ENCODE results near the gene PARD3B.

PARD3B gene

DNA sequence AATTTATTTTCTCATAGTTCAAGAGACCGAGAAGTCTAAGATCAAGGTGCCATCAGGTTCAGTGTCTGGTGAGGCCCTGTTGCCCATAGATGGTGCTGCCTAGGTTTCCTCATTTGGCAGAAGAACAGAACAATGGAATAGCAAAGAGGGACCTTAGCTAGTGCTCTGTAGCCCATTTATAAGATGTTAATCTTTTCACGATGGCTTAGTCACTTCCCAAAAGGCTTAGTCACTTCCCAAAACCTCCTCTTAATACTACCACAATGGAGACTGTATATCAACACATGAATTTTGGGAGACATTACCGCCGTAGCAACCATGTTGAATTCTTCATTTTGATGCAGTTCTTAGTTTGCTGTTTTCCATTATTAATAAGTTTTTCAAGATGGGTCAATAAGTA, 890.7 kb downstream of the PARD3B start:
- no peak for DNase-seq (ENCODE audit: low read depth in 1 of 2, low spot score in 1 of 2)

DNA sequence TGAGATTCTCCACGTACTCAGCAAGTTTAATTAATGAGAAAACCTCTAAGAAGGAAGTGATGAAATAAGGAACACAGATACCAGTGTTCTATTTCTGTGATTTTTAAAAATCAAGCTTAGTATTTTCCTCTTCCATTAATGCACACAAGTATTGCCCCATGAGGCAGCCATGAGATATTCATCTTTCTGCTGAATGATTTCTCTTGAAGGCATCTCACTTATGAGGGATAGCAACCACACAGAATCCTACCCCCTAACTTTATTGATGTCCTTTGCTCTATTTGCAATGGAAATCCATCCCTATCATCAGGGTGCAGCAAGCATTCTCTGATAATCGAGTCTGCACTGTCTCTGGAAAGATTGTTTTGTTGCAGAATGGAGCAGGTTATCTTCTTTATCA, 893.0 kb downstream of the PARD3B start:
- DNase-seq (ENCODE audit: low read depth in 1 of 2, low spot score in 1 of 2), result no peak

DNA sequence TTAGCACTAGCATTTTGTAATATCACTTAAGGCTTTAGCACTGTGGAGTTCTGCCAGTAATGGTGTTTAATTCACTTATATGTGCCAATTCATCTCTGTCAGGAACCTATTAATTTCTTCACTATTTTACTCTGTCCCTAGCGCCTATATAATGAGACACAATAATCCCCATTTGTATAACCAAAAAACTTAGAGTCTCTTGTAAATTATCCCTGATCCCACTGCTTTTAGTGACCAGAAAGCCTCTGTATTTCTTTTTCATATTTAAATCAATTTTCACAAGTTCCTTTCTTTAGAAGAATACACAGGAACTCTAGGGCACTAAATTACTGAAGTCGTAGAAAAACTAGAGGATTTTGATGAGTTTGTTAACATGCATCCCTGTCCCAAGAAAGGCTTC, 894.3 kb downstream of the PARD3B start:
- DNase-seq (ENCODE audit: low read depth in 1 of 2, low spot score in 1 of 2), result no peak

DNA sequence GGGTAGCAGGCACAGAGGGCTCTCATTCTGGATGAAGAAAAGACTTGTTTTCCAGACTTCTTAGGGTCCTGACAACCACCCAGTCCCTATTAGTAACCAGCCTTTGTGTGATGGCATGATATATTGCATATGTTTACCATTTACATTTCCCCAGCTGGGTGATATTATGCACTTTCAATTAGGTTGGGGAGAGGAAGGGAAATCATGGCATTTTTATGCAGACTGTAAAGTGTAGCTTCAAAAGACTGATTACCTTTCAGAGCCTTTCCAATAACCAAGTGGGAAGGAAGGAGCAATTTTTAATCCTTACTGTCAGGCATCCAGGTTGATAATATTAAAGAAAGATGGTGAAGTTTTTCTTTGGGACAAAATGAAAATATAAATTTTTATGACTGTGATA, 896.2 kb downstream of the PARD3B start:
- DNase-seq (ENCODE audit: low read depth in 1 of 2, low spot score in 1 of 2), result no peak

DNA sequence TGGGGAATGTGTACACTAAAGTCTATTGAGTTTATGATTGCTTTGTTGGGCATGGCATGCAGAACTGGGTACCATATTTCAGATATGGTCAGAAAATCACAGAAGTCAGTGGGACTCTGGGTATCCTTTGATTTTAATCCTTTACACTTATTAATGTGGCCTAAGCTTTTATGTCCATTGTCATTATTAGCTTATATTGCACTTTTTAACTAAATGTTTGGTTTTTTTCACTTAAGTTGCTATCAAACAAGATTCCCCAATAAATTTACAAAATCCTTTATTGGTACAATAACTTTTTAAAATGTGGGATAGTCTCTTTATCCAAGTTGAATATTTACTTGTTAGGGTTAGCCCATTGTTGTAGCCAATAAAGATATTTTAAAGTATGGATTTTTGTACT, 902.9 kb downstream of the PARD3B start:
- no peak for DNase-seq (ENCODE audit: low read depth in 1 of 2, low spot score in 1 of 2)

DNA sequence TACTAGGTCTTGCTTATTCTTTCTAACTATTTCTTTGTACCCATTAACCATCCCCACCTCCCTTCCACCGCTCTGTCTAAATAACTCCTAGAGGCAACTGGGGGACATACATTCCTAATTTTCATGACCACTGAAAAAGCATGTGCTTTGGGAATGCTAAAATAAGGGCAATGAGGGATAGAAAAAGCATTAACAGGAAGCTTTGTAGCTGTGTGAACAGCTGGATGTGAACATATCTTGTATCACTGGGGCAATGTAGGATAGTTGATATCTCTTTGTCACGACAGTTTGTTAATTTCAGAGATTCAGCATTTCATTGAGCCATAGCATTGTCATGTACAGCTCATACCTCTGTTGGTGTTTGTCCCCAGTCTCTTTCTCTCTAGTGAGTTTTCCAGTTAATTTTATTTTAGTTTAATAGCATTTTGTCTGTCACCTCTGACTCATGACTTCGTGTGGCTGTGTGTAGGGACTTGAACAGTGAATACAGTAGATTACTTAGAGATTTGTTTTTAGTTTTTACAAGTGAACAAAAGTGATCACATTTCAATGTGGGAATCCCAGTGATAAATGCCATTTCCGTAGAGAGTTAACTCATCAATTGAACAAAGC, 906.7 kb downstream of the PARD3B start:
- no peak for DNase-seq (ENCODE audit: low read depth in 1 of 2, low spot score in 1 of 2)

DNA sequence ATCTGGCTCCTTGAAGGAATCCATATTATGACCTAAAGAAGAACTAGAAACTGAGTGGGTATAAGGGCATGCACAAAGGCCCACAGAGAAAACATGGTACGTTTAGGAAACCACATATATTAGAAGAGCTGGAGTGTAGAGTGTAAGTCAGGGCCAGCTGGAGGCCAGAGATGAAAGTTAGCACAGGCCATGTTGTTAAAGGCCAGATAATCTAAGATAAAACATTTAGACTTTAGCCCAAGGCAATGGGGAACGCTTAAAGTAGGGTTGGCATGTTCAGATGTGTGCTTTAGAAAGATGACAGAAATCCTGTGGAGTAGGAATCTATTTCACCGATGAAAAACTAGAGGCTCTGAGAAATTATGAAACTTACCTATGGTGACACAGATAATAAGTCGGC, 907.9 kb downstream of the PARD3B start:
- DNase-seq (ENCODE audit: low read depth in 1 of 2, low spot score in 1 of 2), result no peak

DNA sequence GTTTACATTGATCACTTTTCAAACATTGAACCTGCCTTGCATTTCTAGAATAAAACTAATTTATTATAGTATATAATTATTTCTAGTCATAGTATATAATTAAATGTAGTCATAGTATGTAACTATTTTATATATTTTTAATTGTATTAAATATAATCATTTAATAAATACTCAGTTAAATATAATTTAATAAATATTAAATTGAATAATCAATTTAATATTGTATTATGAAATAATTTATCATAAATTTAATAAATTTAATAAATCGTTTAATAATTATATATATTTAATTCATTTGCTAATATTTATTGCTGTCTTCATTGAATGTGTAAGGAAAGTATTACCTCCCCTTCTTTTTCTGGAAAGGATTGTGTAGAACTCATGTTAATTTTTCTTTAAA, 911.4 kb downstream of the PARD3B start:
- no peak for DNase-seq (ENCODE audit: low read depth in 1 of 2, low spot score in 1 of 2)

DNA sequence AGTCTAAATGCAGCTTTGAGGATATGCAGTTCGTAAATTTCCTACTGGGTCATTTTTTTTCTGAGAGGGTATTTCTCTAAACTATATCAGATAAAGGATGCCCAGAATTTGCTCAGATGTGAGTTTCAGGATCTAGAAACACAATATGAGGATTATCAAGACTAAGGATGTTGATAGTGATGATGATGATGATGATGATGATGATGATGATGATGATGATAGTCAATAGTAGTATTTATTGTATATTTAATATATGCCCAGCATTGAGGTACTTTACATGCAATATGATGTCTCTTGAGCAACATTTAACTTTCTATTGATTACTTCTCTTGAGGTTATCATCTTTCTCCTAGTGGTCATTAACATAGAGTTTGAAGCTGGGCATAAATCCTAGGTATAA, 914.9 kb downstream of the PARD3B start:
- no peak for DNase-seq (ENCODE audit: low read depth in 1 of 2, low spot score in 1 of 2)

DNA sequence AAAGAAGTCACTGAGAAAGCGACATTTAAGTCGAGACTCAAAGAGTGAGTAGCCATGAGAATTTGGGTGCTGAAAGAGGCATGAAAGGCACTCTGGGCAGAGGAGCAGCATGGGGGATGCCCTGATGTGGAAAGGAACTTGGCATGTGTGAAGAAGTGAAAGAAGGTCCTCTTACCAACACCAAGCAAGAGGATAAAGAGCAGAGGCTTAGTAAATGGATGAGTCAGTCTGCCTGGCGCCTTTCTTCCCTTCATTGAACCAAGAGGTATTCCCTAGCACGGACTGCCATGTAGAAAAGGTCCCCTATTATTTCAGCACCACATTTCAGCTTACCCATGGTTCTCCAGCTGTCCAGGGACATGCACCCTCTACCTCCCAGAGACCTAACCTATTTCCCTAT, 915.9 kb downstream of the PARD3B start:
- no peak for DNase-seq (ENCODE audit: low read depth in 1 of 2, low spot score in 1 of 2)

DNA sequence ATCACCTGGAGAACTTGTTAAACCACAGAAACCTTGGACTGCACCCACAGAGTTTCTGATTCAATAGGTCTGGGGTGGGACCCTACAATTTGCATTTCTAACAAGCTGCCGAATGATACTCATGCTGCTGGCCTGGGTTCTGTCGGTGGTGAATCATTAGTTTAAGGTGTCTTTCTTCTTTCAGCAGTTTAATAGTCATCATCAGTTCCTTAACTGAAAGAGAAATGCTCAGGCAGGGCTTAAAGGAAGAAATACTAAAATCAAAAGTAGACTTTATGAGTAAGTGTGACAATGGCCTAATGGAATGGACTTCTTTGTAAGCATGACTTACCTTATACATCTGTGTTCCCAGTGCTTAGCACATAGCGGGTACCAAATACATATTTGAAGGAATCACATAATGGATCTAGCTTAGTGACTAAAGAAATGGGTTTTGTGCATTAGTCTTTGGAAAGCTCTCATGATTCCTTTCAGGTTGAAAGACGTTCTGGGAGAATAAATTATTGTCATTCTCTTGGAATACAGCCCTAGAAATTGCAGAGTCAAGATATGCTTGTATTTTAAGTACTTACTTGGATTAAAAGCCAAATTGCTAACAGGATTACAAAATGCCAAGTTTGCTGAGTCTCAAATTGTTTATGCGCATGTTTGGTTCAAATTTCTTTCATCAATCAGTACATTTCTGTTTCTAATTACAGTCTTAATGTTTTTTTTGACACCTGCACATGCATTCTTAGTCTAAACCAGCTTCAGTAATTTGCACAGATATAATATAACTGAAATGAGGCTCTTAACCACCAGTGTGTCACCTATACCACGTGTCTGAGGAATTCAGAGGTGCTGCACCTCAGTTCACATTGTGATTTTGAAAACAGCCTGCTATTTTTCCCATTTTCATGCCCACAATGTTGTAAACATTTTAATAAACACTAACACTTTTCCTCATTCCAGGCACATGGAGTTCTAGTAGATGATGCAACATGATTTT, 916.7 kb downstream of the PARD3B start:
- no peak for DNase-seq (ENCODE audit: low read depth in 1 of 2, low spot score in 1 of 2)

DNA sequence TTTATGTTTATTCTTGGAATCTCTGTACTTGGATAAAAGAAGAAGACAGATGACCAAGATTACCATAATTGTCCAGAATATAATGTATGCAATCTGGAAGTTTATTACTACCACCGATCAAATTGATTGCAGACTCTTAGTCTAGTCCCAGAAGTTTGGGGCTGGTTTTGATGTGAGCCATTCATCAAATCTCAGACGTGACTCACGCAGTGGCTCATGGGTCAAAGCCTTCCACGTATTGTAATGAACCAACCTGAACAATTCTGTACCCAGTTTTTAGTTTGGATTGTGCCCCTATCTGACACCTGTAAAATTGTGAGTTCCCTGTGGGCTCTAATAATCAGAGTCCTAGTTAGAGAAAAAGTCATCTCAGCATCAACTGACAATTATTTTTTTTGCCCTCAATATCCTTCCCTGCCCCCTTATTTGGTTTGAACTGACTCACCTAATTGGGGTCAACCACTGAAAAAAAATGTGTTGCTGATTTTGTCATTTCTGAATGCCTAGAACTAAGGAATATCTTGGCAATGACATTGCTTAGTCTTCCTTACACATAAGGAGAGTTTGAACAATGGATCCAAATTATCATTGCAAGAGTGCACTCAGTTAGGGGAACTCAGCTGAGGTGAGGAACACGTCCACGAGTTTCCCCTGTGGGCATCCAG, 917.5 kb downstream of the PARD3B start:
- DNase-seq (ENCODE audit: low read depth in 1 of 2, low spot score in 1 of 2), result no peak

DNA sequence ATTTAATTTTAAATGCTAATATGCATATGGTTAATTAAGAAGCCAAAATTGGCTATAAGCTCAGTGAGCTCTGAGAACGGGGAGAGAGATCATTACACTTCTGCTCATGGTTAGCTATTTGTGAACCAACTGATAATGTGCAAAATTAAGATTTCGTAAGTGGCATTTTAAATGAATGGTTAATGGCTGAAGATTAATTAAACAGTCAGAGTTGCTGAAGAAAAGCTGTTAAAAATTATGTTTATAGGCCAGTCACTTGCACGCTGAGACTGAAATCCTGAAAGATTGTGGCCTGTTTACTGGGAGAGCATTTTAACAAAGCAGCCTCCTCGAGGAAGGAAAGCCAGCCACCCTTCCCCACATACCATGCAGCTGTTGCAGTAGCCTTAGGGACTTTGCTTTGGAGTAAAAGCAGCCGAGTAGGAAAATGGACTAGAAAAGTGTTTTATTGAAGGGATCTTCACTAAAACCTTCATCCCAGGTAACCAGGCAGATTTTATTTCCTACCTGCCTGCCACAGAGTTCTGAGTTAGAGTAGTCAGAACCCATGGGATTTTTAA, 918.3 kb downstream of the PARD3B start:
- no peak for DNase-seq (ENCODE audit: low read depth in 1 of 2, low spot score in 1 of 2)

DNA sequence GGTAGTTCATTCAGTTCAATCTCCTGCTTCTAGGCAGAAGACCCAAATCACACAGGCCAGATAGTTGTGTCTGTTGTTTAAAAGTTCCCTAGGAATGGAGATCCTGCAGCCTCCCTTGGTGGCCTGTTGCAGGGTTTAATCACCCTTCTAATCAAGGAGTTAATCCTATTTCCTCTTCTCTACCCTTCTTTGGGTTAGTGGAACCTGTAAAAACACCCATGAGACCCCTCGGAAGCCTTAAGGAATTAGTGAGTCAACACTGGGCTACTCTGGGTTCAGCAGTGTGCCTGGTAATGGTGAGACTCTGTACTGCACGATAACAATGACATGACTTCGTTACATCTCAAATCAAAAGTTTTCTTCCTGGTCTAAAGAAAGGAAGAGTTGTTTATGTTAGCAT, 919.4 kb downstream of the PARD3B start:
- no peak for DNase-seq (ENCODE audit: low read depth in 1 of 2, low spot score in 1 of 2)

DNA sequence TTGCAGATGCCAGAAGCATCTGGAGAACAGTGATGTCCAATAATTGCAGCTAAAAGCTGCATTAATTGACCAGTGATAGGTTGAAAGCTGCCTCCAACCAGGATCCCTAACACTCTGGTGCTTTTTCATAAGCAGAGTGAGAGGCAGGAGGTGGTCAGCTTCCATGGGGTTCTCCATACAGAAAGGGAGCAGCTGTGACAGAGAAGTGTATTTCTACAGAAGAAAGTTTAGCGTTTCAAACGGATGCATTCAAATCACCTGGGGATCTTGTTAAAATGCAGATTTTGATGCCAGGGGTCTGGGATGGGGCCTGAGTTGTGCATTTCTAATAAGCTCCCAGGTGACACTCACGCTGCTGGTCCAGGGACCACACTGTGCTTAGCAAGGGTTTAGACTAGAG, 920.5 kb downstream of the PARD3B start:
- no peak for DNase-seq (ENCODE audit: low read depth in 1 of 2, low spot score in 1 of 2)

DNA sequence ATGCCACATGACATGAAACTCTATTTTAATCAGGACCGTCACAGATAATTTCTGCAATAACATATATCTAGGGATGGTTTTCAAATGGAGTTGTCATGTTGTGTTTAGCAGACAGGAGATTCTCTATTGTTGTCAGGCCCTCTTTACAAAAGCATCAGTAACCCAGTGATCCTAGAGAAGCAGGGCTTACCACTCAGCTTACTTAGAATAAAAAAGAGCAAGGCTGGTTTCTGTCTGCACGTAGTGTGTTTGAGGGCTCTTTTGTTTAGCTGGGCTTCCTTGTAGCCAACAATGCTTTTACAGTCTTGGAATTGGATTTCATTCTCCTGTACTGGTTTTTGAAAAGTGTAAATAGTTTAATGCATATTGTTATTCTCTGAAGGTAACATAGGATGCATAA, 926.5 kb downstream of the PARD3B start:
- DNase-seq (ENCODE audit: low read depth in 1 of 2, low spot score in 1 of 2), result no peak

DNA sequence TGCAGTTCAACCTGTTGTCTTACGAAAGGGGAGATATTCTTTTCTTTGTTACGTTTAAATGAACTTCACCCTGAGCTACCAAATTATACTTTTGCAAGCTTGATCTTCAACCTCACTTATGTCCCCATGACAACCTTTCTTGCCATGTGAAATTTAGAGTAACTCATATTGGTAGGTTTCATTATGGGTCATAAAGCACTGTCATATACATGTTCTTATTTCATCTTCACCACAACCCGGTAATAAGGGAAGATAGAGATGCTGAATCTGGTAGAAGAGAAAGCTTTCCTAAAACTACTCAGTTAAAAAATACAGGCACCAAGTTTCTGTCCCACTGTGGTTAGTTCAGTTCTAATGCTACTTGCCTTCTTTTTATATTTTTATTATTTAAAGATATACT, 928.5 kb downstream of the PARD3B start:
- DNase-seq (ENCODE audit: low read depth in 1 of 2, low spot score in 1 of 2), result no peak

DNA sequence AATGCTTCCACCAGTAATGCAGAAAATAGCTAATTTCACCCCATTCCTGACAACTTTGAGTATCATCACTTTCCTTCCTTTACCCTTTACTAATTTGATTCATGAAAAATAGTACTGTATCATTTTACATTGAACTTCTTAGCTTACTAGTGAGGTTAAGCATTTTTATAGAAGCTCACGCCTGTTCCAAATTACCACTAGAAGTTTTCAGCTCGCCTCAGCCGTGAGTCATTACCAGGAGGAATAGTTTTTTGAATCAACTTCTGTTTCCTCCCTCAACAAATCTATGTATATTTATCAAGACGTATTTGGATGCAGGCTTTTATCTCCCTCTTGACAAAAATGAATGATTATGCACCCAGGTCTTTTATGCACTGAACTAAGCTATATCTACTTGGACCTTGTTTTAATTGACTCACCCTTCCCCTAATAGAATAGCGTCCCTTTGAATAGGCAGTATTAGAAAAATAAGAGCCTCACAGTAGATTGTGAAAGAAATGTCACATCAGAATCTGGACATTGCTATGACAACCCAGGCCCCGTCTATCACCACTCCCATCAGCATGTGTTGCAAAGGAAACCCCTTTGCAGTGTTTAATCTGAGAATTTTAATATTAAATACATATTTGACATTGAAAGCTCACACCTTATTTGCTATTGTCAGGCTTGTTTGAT, 929.6 kb downstream of the PARD3B start:
- DNase-seq (ENCODE audit: low read depth in 1 of 2, low spot score in 1 of 2), result no peak

DNA sequence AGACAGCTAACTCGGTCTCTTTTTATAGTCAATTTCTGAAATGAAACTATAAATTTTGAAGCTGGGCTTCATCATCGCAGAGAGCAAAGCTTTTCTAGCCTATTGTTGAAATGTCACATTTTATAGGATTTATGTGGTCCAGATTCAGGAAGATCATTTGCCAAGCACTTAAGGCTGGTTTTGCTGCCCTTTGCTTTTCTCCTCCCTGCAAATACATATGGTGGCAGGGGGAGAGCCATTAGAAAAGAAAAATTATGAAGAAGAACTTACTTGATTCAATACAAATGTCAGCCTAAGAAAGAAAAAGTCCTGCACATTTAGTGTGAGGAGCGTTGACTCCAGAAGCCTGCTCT, 930.1 kb downstream of the PARD3B start:
- DNase-seq (ENCODE audit: low read depth in 1 of 2, low spot score in 1 of 2), result no peak

DNA sequence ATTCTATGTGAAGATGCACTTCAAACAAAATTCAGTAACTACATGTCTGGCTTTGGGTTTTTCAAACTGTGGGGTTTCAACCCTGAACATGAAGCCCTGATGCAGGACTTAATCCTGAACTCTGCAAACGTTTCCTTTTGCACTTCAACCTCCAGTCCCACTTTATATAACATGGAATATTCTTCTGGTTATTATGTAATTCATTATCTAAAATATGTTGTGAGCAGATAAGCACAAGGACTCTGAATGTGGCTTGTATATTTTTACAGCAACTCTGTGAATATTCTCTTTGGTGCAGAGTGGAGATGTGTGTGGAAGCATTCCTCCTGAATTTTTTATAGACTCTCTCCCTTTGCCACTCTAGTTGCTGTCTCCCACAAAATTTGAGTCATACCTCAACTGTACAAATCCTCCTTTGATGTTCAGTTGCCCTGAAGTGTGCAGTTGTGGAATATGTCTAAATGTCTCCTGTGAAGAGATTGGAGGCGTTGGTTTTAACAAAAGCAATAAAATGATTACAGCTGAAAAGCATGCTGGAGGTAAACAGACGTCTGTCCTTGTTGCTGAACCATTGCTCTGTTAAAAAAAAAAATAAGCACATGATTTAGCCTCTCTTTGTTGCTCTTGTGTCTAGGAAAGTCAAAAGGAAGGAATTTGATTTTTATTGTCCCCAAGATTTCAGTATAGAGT, 931.9 kb downstream of the PARD3B start:
- DNase-seq (ENCODE audit: low read depth in 1 of 2, low spot score in 1 of 2), result no peak

DNA sequence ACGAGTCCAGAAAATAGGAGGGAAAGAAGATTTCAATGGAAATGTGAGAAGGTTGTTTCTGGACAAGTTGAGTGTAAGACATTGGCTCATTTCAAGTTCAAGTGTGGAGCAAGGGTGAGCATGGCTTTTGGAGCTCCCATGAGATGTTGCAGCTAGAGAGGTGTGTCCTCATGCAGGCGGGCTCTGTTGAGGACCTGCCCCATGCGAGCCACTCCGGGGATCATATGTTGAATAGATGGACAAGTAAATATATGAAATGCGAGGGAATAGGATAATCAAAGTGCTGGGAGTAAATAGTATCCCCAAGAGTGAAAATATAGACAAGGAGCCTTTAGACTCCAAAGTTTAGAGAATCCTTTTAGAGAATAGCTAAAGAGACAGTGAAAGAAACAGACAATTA, 936.6 kb downstream of the PARD3B start:
- no peak for DNase-seq (ENCODE audit: low read depth in 1 of 2, low spot score in 1 of 2)

Data from stimulated activated CD4-positive, alpha-beta T cell treated with anti-CD3 and anti-CD28 coated beads, Interleukin-15, amount 100 ng/mL, for 1 hour (primary cell).